ENCODE data around the gene TMEM163. TPM values are rescaled to one million over a fixed set of nuclear protein-coding genes. Genes with fewer than 3 reads are reported as not detected.

Gene TMEM163
- total RNA-seq, 6 donors from 2014 or later = 19.3 to 71.6 (median 26.7) TPM

- no peak for ATAC-seq (ENCODE audit: low FRiP score in 2 of 2)
- no peak for TF ChIP-seq CTCF (IDR thresholded peaks at IDR 0.05)
- no peak for TF ChIP-seq POLR2AphosphoS5 (IDR thresholded peaks at IDR 0.05)
- no peak for TF ChIP-seq EP300 (IDR thresholded peaks at IDR 0.05)
- TF ChIP-seq POLR2A (IDR thresholded peaks at IDR 0.05) = no peak
- Histone ChIP-seq H3K4me1 (no peaks in the 10 kb centered on the region), H3K4me3 (no peak overlapping the region), H3K27ac (no peak overlapping the region), H3K36me3 (no peaks in the 10 kb centered on the region), H3K27me3 (no peaks in the 10 kb centered on the region), H3K9me3 (no peaks in the 10 kb centered on the region)
- DNase-seq = no peak
- 78 to 83% methylated on average over 4 of the region's 4 CpGs for WGBS, 2 donors
Observed at GRCh38 chr2:134640494-134640893, 78.3 kb downstream of the TMEM163 start.

GRCh38 chr2:134639265-134639664 is 79.5 kb downstream of the TMEM163 start:
- H3K4me3 ChIP-seq = no peak overlapping the region
- TF ChIP-seq POLR2AphosphoS5 (IDR thresholded peaks at IDR 0.05) (no peak), POLR2A (IDR thresholded peaks at IDR 0.05) (no peak), CTCF (IDR thresholded peaks at IDR 0.05) (no peak), EP300 (IDR thresholded peaks at IDR 0.05) (no peak)
- 81 to 84% methylated on average over 2 of the region's 2 CpGs for WGBS, 2 donors
- no peak overlapping the region for H3K27ac ChIP-seq
- H3K27me3 ChIP-seq = no peaks in the 10 kb centered on the region
- no peaks in the 10 kb centered on the region for H3K9me3 ChIP-seq
- DNase-seq = no peak
- no peaks in the 10 kb centered on the region for H3K4me1 ChIP-seq
- H3K36me3 ChIP-seq = no peaks in the 10 kb centered on the region
- no peak for ATAC-seq (ENCODE audit: low FRiP score in 2 of 2)

- H3K27me3 ChIP-seq = no peaks in the 10 kb centered on the region
- no peak overlapping the region for H3K27ac ChIP-seq
- H3K4me3 ChIP-seq = no peak overlapping the region
- TF ChIP-seq EP300 (IDR thresholded peaks at IDR 0.05) (no peak), POLR2A (IDR thresholded peaks at IDR 0.05) (no peak), CTCF (IDR thresholded peaks at IDR 0.05) (no peak), POLR2AphosphoS5 (IDR thresholded peaks at IDR 0.05) (no peak)
- ATAC-seq (ENCODE audit: low FRiP score in 2 of 2) = no peak
- H3K4me1 ChIP-seq = no peaks in the 10 kb centered on the region
- H3K9me3 ChIP-seq = no peaks in the 10 kb centered on the region
- no peak for DNase-seq
- no peaks in the 10 kb centered on the region for H3K36me3 ChIP-seq
- whole genome bisulfite sequencing, 2 donors = 81 to 87% methylated on average over 1 of the region's 1 CpG
Observed at GRCh38 chr2:134636714-134637113, 82.1 kb downstream of the TMEM163 start.

- Histone ChIP-seq H3K27me3 (no peaks in the 10 kb centered on the region), H3K36me3 (no peaks in the 10 kb centered on the region), H3K4me3 (no peak overlapping the region), H3K9me3 (no peaks in the 10 kb centered on the region), H3K4me1 (no peaks in the 10 kb centered on the region), H3K27ac (no peak overlapping the region)
- no peak for TF ChIP-seq EP300 (IDR thresholded peaks at IDR 0.05)
- TF ChIP-seq CTCF (IDR thresholded peaks at IDR 0.05) = no peak
- TF ChIP-seq POLR2AphosphoS5 (IDR thresholded peaks at IDR 0.05) = no peak
- no peak for TF ChIP-seq POLR2A (IDR thresholded peaks at IDR 0.05)
- ATAC-seq (ENCODE audit: low FRiP score in 2 of 2) (no peak), DNase-seq (no peak)
- 51 to 58% methylated on average over 2 of the region's 2 CpGs for WGBS, 2 donors
Observed at GRCh38 chr2:134634054-134634753, 84.6 kb downstream of the TMEM163 start.
